ENCODE results near the gene CREBBP.

CREBBP gene

GRCh38 chr16:3856367-3857141 is 24.0 kb downstream of the CREBBP start:
- no peak for DNase-seq (ENCODE audit: low read depth in 2 of 2)

- no peak for DNase-seq (ENCODE audit: low read depth in 2 of 2)
Measured at GRCh38 chr16:3854750-3855541, 25.6 kb downstream of the CREBBP start.

DNA sequence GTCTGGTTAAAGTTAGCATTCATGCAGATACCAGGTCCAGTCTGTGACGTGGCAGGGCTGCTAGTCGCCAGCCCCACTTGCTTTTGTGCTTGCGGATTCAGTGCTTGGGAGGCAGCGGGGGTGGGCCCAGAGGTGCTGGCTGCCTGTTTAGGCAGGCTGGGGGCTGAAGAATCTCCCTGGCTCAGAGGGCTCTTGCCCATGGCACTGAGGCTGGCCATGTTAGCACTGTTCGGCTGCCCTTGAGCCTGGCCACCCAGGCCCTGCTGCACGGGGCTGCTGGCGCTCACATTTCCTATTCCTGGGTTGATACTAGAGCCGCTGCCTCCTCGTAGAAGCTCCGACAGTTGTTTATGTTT is 30.0 kb downstream of the CREBBP start:
- DNase-seq (ENCODE audit: low read depth in 2 of 2) = no peak

DNA sequence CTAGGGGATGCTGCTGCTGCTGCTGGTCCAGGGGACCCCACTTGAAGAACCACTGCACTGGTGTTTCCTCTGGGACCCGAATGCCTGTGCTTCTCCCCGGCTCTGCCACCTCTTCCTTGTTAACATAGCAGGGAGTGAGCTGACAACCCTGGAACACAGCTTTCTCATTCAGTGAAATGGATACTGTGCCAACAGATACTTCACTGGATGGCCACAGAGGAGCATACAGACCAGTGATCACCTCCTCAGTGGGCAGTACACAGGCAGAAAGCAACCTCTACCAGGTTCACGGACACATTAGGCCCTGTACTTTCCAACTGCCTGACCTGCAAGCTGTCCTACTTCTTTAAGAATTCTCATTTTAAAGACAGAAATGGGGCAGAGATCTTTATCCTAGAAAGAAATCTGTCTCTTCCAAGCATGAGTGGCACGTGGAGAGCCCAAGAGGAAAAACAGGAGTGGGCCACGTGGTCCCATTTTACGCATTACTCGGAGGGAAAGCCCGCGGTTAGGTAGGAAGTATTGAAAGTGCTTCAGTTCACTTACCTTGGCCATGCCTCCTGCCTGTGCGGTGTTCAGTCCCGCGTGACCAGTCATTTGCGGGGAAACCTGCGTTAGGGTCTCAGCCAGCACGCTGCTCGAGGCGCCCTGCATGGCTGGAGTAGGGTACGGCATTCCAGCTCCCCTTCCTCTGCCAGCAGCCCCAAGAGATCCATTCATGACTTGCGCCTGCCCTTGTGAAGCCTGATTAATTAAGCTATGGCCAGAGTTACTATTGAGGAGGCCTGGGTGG is 30.6 kb downstream of the CREBBP start:
- no peak for DNase-seq (ENCODE audit: low read depth in 2 of 2)

- no peak for DNase-seq (ENCODE audit: low read depth in 2 of 2)
Measured at GRCh38 chr16:3846595-3847091, 33.9 kb downstream of the CREBBP start.

- no peak for DNase-seq (ENCODE audit: low read depth in 2 of 2)
Measured at GRCh38 chr16:3846087-3846486, 34.4 kb downstream of the CREBBP start.

GRCh38 chr16:3842994-3843393 is 37.5 kb downstream of the CREBBP start:
- DNase-seq (ENCODE audit: low read depth in 2 of 2) = no peak

GRCh38 chr16:3841729-3842508 is 38.6 kb downstream of the CREBBP start:
- DNase-seq (ENCODE audit: low read depth in 2 of 2) = no peak

DNA sequence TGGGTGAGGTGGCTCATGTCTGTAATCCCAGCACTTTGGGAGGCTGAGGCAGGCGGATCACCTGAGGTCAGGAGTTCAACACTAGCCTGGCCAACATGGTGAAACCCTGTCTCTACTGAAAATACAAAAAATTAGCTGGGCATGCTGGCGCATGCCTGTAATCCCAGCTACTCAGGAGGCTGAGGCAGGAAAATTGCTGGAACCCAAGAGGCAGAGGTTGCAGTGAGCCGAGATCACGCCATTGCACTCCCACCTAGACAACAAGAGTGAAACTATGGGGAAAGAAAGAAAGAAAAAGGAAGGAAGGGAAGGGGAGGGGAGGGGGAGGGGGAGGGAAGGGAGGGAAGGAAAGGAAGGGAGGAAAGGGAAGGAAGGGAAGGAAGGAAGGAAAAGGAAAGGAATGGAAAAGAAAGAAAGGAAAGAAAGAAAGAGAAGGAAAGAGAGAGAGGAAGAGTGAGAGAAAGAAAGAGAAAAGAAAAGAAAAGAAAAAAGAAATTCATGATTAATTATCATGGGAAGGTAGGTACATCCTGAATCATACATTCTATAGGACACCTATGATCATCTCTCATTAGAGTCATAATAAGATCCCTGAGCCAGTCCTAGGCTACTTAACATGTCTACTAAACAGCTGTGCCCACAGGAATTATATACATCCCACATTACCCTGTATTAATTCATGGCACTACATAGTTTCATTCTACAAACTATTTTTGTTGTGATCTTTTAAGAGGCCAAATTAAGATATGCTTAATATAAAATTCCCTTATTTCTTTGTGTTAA is 40.9 kb downstream of the CREBBP start:
- DNase-seq (ENCODE audit: low read depth in 2 of 2) = no peak

DNA sequence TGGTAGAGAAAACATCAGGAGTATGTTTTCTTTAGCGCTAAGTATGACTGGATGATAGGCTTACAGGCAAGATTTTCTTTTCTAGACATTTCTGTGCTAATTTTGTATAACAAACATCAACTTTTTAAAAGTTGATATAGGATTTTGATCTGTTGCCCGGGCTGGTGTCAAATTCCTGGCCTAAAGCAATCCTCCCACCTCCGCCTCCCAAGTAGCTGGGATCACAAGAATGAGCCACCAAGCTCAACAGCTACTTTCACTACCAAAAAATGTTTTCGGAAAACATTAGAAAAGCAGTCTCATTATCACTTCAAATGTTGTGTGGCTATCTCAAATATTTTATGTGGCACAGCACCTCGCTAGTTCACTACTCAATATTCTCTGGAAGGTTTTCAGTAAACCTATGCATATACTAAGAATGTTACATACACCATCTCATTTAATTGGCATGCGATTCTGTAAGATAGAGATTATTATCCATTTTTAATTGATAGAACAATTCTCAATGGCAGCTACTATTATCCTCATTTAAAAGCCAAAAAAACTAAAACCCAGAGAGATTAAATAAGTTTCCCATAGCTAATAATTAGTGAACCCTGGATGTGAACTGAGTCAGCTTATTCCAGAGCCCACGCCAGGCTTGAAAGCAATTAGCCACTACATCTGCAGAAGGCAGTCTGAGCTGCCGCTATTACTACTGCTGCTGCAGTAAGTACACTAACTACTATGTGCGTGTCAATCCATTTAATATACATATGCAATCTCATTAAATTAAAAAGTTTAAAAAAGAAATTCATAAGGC is 41.7 kb downstream of the CREBBP start:
- DNase-seq (ENCODE audit: low read depth in 2 of 2) = no peak

DNA sequence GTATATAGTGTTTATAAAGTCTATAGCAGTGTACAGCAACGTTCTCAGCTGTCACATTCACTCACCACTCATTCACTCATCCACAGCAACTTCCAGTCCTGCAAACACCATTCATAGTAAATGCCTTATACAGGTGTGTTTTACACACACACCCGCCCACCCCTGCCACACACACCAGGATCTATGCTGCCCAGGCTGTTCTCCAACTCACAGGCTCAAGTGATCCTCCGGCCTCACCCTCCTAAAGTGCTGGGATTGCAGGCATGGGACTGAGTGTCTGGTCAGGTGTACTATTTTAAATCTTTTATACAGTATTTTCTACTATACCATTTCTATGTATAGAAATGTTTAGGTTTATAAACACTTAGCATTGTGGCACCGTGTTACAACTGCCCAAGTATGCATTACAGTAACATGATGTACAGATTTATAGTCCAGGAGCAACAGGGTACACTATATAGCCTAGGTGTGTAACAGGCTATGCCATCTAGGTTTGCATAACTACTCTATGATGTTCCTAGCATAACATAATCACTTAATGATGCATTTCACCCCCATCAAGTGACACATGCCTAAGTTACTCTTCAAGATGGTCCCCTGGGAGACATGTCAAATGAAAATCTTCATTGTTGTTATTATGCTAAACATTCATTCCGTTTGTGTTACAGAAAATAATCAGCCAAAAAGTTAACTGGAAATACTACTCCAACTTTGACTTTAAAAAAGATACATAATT is 42.5 kb downstream of the CREBBP start:
- DNase-seq (ENCODE audit: low read depth in 2 of 2) = no peak

DNA sequence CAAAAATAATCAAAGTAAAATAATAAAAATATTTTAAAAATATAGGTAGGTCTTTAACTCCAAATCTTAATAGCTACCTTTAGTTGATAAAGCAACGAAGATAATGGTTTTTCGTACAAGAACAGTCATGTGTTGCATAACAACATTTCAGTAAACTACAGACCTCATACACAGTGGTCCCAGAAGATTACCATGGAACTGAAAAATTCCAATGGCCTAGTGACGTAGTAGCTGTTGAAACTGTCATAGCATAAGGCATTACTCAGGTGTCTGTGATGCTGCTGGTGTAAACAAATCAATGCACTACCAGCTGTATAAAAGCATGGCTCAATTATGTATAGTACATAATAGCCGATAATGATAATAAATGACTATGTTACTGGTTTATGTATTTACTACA is 43.9 kb downstream of the CREBBP start:
- no peak for DNase-seq (ENCODE audit: low read depth in 2 of 2)

DNA sequence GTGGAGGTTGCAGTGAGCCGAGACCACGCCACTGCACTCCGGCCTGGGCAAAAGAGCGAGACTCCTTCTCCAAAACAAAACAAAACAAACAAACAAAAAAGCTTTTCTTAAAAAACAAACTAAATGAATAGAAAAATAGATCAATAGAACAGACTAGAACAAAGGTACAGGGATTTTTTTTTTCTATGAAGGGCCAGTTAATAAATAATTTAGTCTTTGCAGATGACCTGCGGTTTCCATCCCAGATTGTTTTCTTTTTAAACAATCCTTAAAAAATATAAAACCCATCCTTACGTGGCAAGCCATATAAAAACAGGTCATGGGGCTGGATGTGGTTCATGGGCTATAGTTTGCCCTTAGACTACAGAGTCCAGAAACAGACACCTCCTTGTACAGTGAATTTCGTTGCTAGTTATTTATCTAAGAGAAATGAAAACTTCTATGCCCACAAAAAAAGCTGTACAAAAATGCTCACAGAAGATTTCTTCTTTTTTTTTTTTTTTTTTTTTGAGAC is 45.4 kb downstream of the CREBBP start:
- no peak for DNase-seq (ENCODE audit: low read depth in 2 of 2)

GRCh38 chr16:3832668-3833067 is 47.8 kb downstream of the CREBBP start:
- no peak for DNase-seq (ENCODE audit: low read depth in 2 of 2)

DNA sequence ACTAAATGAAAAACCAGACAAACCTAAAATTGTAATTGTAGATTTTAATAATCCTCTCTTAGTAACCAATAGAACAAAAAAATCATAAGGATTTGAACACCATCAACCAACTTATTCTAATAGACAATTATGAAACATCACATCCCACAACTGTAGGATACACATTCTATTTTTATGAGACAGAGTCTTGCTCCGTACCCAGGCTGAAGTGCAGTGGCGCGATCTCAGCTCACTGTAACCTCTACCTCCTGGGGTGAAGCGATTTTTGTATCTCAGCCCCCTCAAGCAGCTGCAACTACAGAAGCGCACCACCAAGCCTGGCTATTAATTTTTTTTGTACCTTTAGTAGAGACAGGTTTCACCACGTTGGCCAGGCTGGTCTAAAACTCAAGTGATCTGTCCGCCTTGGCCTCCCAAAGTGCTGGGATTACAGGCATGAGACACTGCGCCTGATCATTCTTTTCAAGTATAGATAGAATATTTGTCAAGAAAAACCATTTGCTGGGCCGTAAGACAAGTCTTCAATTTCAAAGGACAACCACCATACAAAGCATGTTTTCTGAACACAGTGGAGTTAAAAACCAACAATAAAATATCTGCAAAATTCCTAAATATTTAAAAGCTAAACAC is 49.8 kb downstream of the CREBBP start:
- no peak for DNase-seq (ENCODE audit: low read depth in 2 of 2)

DNA sequence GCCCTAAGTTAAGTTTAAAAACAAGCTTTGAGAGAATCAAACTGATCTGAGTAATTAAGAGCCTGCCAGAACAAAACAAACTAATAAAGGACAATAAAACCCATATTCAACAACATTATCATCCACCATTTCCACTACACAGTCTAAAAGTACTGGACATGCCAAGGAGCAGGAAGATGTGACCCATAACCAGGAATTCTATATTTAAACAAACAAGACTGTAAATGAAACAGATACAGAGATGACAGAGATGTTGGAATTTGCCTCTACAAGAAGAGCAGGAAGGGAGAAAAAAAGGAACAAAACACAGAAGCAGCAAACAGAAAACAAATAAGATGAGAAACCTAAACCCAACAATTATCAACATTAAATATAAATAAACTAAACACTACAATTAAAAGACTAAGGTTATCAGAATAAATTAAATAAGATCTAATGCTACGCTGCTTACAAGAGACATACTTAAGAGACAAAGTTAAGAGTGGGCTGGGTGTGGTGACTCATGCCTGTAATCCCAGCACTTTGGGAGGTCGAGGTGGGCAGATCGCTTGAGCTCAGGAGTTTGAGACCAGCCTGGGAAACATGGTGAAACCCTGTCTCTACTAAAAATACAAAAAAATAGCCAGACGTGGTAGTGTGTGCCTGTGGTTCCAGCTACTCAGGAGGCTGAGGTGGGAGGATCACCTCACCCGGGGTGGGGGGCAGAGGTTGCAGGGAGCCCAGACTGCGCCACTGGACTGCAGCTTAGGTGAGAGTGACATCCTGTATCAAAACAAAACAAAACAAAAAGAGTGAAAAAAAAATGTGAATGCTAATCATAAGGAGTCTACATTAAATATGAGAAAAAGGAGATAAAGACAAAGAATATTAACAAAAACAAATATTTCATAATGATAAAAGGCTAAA is 50.6 kb downstream of the CREBBP start:
- no peak for DNase-seq (ENCODE audit: low read depth in 2 of 2)

GRCh38 chr16:3825940-3826339 is 54.6 kb downstream of the CREBBP start:
- no peak for DNase-seq (ENCODE audit: low read depth in 2 of 2)

Measured in stimulated activated CD8-positive, alpha-beta memory T cell treated with anti-CD3 and anti-CD28 coated beads, Interleukin-7, amount 100 ng/mL, for 4 hours (primary cell).